HCT116 (cell line): ENCODE measurements around the gene SCN4B. TPM values are rescaled to one million over a fixed set of nuclear protein-coding genes. Genes with fewer than 3 reads are reported as not detected.

Experiments used
- ATAC-seq: fragments of 200-7000 bp; cut with Tn5 transposase; 2 replicates; pipeline ENCODE4 v1.9.1; 2020; ENCODE audit warnings: mild to moderate bottlenecking, moderate library complexity
- BruUV-seq: library from RNA; stranded (reverse); fragments of 400-500 nt; replicated peaks from 2 replicates; lab custom pipeline; 2021; lab: Mats Ljungman, UMichigan
- CTCF ChIA-PET: fragments of 300-600 bp; sonication (Branson Sonifier 250); formaldehyde crosslinking; loops from one replicate; lab custom pipeline; 2021; ENCODE audit warnings: antibody characterized with exemption; lab: Charles Lee
- POLR2A ChIA-PET: fragments of 300-600, 350-600 bp; sonication (Branson Sonifier 250); formaldehyde crosslinking; loops from one replicate; lab custom pipeline; 2021; ENCODE audit warnings: antibody characterized with exemption; lab: Charles Lee
- RAD21 ChIA-PET, 2 experiments: fragments of 300-600 bp; sonication (Branson Sonifier 250); formaldehyde crosslinking; loops; one replicate each; lab custom pipeline; 2023; ENCODE audit warnings: low total read pairs in 2 of 2; ENCODE audit not compliant: uncharacterized antibody in 2 of 2, unreplicated experiment in 2 of 2, low non-redundant PET in 1 of 2; lab: Charles Lee
- DNase-seq: peaks from one replicate; pipeline ENCODE4 v3.0.0-alpha.2; 2010; ENCODE audit warnings: low read depth, low spot score
- H2AFZ ChIP-seq: fragments of 200-600 bp; shearing (Covaris generic), sonication (generic); 2 replicates; pipeline ENCODE4 v1.6.1; 2017; ENCODE audit warnings: low read depth, mixed run types, mixed read lengths, antibody characterized with exemption, low read length; ENCODE audit not compliant: poor library complexity, severe bottlenecking
- H3K27ac ChIP-seq: 2 replicates; pipeline ENCODE4 v1.5.1; 2012; ENCODE audit warnings: low read depth, low read length
- H3K27me3 ChIP-seq: fragments of 200-600 bp; sonication (generic); 2 replicates; pipeline ENCODE4 v1.6.1; 2016; ENCODE audit warnings: mixed run types, low read length, mixed read lengths; ENCODE audit not compliant: insufficient read depth
- H3K36me3 ChIP-seq, 2 experiments: fragments of 200-500 bp in 1 of 2; fragments of 200-600 bp in 1 of 2; sonication (Bioruptor generic) in 1 of 2; sonication (generic) in 1 of 2; 2 replicates each; pipeline versions ENCODE4 v1.5.1 to v1.6.1; 2014 to 2016; ENCODE audit warnings: low read length in 2 of 2, inconsistent platforms in 1 of 2, mixed read lengths in 1 of 2, mixed run types in 1 of 2; ENCODE audit not compliant: insufficient read depth in 2 of 2, control insufficient read depth in 1 of 2
- H3K4me1 ChIP-seq, 2 experiments: fragments of 200-600 bp in 1 of 2; sonication (generic) in 1 of 2; 2 replicates each; pipeline versions ENCODE4 v1.5.1 to v1.6.1; 2012 to 2017; ENCODE audit warnings: low read length in 2 of 2, inconsistent platforms in 1 of 2, mild to moderate bottlenecking in 1 of 2, mixed read lengths in 1 of 2, mixed run types in 1 of 2, moderate library complexity in 1 of 2; ENCODE audit not compliant: insufficient read depth in 2 of 2, control insufficient read depth in 1 of 2
- H3K4me2 ChIP-seq: fragments of 200-600 bp; sonication (generic); 2 replicates; pipeline ENCODE4 v1.6.1; 2017; ENCODE audit warnings: mixed run types, low read length, mixed read lengths
- H3K4me3 ChIP-seq, 2 experiments: fragments of 200-600 bp in 1 of 2; sonication (generic) in 1 of 2; replicated peaks in 1 of 2; 2 replicates each; pipeline ENCODE4 v1.5.1; 2011 to 2016; ENCODE audit warnings: low read length in 2 of 2, control low read depth in 1 of 2, low read depth in 1 of 2, mild to moderate bottlenecking in 1 of 2, mixed read lengths in 1 of 2, mixed run types in 1 of 2
- H3K79me2 ChIP-seq: fragments of 200-600 bp; sonication (generic); 2 replicates; pipeline ENCODE4 v1.6.1; 2017; ENCODE audit warnings: mild to moderate bottlenecking, mixed run types, low read length, moderate library complexity, mixed read lengths; ENCODE audit not compliant: insufficient read depth
- H3K9ac ChIP-seq: fragments of 200-600 bp; sonication (generic); 2 replicates; pipeline ENCODE4 v1.6.1; 2016; ENCODE audit warnings: low read length, mixed read lengths
- H3K9me2 ChIP-seq: fragments of 200-600 bp; sonication (generic), shearing (Covaris generic); 2 replicates; pipeline ENCODE4 v1.6.1; 2017; ENCODE audit warnings: mixed run types, mild to moderate bottlenecking, moderate library complexity; ENCODE audit not compliant: insufficient read depth
- H3K9me3 ChIP-seq, 2 experiments: fragments of 200-500 bp in 1 of 2; fragments of 200-600 bp in 1 of 2; sonication (Bioruptor generic) in 1 of 2; sonication (generic) in 1 of 2; 2 replicates each; pipeline ENCODE4 v1.6.1; 2014 to 2017; ENCODE audit warnings: low read length in 2 of 2, mixed read lengths in 2 of 2, inconsistent platforms in 1 of 2, low read depth in 1 of 2, mild to moderate bottlenecking in 1 of 2, mixed run types in 1 of 2, moderate library complexity in 1 of 2; ENCODE audit not compliant: control insufficient read depth in 1 of 2, insufficient read depth in 1 of 2
- H4K20me1 ChIP-seq: fragments of 200-600 bp; sonication (generic), shearing (Covaris generic); 2 replicates; pipeline ENCODE4 v1.6.1; 2017; ENCODE audit warnings: mixed run types, mild to moderate bottlenecking, moderate library complexity; ENCODE audit not compliant: insufficient read depth
- ATF3 ChIP-seq: IDR thresholded peaks from 2 replicates; pipeline ENCODE4 v1.6.1; 2012
- CEBPB ChIP-seq: IDR thresholded peaks from 2 replicates; pipeline ENCODE4 v1.6.1; 2012; ENCODE audit warnings: low read depth
- CTCF ChIP-seq, 3 experiments: fragments of 200-600 bp in 1 of 3; sonication (generic) in 1 of 3; IDR thresholded peaks in 2 of 3; conservative IDR thresholded peaks in 1 of 3; 2 replicates each; pipeline ENCODE4 v1.5.1; 2012 to 2017; ENCODE audit warnings: low read depth in 2 of 3, low read length in 2 of 3, antibody characterized with exemption in 1 of 3, borderline replicate concordance in 1 of 3, control low read depth in 1 of 3, mild to moderate bottlenecking in 1 of 3, mixed read lengths in 1 of 3, mixed run types in 1 of 3, moderate library complexity in 1 of 3; ENCODE audit not compliant: insufficient read depth in 1 of 3
- EGR1 ChIP-seq: IDR thresholded peaks from 2 replicates; pipeline ENCODE4 v1.6.1; 2012; ENCODE audit warnings: low read depth
- ELF1 ChIP-seq: IDR thresholded peaks from 2 replicates; pipeline ENCODE4 v1.6.1; 2012; ENCODE audit warnings: low read depth, borderline replicate concordance
- EZH2 ChIP-seq: fragments of 200-600 bp; sonication (generic); IDR thresholded peaks from 2 replicates; pipeline ENCODE4 v1.6.1; 2017; ENCODE audit warnings: antibody characterized with exemption, mixed run types
- EZH2phosphoT487 ChIP-seq: fragments of 200-600 bp; IDR thresholded peaks from 2 replicates; pipeline ENCODE4 v1.6.1; 2018; ENCODE audit warnings: antibody characterized with exemption, borderline replicate concordance
- FOSL1 ChIP-seq: IDR thresholded peaks from 2 replicates; pipeline ENCODE4 v1.6.1; 2012; ENCODE audit warnings: low read depth
- JUND ChIP-seq: IDR thresholded peaks from 2 replicates; pipeline ENCODE4 v1.6.1; 2012
- POLR2A ChIP-seq: IDR thresholded peaks from 2 replicates; pipeline ENCODE4 v1.7.0; 2011; ENCODE audit warnings: borderline replicate concordance; ENCODE audit not compliant: insufficient read depth, insufficient read length; ENCODE audit errors: extremely low read depth
- POLR2AphosphoS5 ChIP-seq: IDR thresholded peaks from 2 replicates; pipeline ENCODE4 v1.6.1; 2011; ENCODE audit warnings: mild to moderate bottlenecking, low read depth, low read length, moderate library complexity
- RAD21 ChIP-seq: IDR thresholded peaks from 2 replicates; pipeline ENCODE4 v1.6.1; 2012; ENCODE audit warnings: low read depth, mild to moderate bottlenecking
- REST ChIP-seq: IDR thresholded peaks from 2 replicates; pipeline ENCODE4 v1.6.1; 2012; ENCODE audit warnings: low read depth
- SP1 ChIP-seq: IDR thresholded peaks from 2 replicates; pipeline ENCODE4 v1.6.1; 2012; ENCODE audit warnings: low read depth
- SRF ChIP-seq: IDR thresholded peaks from 2 replicates; pipeline ENCODE4 v1.6.1; 2012; ENCODE audit warnings: low read depth
- TCF7L2 ChIP-seq: IDR thresholded peaks from 2 replicates; pipeline ENCODE4 v1.7.0; 2011; ENCODE audit warnings: borderline replicate concordance, inconsistent platforms; ENCODE audit not compliant: insufficient read depth, insufficient read length; ENCODE audit errors: extremely low read depth
- YY1 ChIP-seq: IDR thresholded peaks from 2 replicates; pipeline ENCODE4 v1.6.1; 2011; ENCODE audit warnings: low read length, low read depth, moderate library complexity, mild to moderate bottlenecking; ENCODE audit not compliant: insufficient replicate concordance; ENCODE audit errors: extremely low read depth
- ZBTB33 ChIP-seq: IDR thresholded peaks from 2 replicates; pipeline ENCODE4 v1.6.1; 2011; ENCODE audit warnings: mild to moderate bottlenecking, low read length, moderate library complexity; ENCODE audit not compliant: insufficient replicate concordance; ENCODE audit errors: extremely low read depth
- ZNF274 ChIP-seq: fragments of 200-500 bp; sonication (Bioruptor generic); IDR thresholded peaks from 2 replicates; pipeline ENCODE4 v1.6.1; 2014; ENCODE audit warnings: mild to moderate bottlenecking, low read depth, low read length, inconsistent platforms
- intact Hi-C: fragments of 100-400 bp; cut with micrococcal nuclease; formaldehyde crosslinking; loops from 2 replicates; pipeline ENCODE4 v1.10.0; 2022
- total RNA-seq: library from RNA; stranded (reverse); gene quantifications from one replicate; pipeline ENCODE4 v1.2.1, GENCODE V29; 2021; ENCODE audit not compliant: unreplicated experiment

SCN4B gene
- total RNA-seq, 1 experiment from 2014 or later: 0.32 TPM

- Histone ChIP-seq H3K9ac (no peak overlapping the region), H3K79me2 (no peaks in the 10 kb centered on the region), H3K27me3 (no peaks in the 10 kb centered on the region), H3K36me3 (no peaks in the 10 kb centered on the region), H4K20me1 (no peaks in the 10 kb centered on the region), H3K4me3 (no peak overlapping the region), H3K9me2 (no peaks in the 10 kb centered on the region), H3K9me3 (no peaks in the 10 kb centered on the region), H3K4me1 (peaks cover 0 to 6% of the 10 kb centered on the region in 2 experiments; a peak in 1 of 4 replicates), H3K27ac (no peak overlapping the region), H3K4me2 (no peak overlapping the region), H2AFZ (no peak overlapping the region)
- no TSS peak for BruUV-seq
- ChIA-PET POLR2A (no interaction called here), RAD21 (no interaction called here), CTCF (no interaction called here)
- DNase-seq (no peak), ATAC-seq (no peak)
- no peak for TF ChIP-seq ELF1
- TF ChIP-seq ZNF274: no peak
- no peak for TF ChIP-seq ATF3
- TF ChIP-seq REST: no peak
- no peak for TF ChIP-seq RAD21
- no peak for TF ChIP-seq TCF7L2
- TF ChIP-seq POLR2AphosphoS5: no peak
- no peak for TF ChIP-seq ZBTB33
- TF ChIP-seq CEBPB: no peak
- no peak for TF ChIP-seq FOSL1
- no peak for TF ChIP-seq EGR1
- no peak for TF ChIP-seq CTCF (IDR thresholded peaks at IDR 0.05 in 2 of 3, conservative IDR thresholded peaks at IDR 0.05 in 1 of 3; ENCODE audit: borderline replicate concordance in 1 of 3, insufficient read depth in 1 of 3, low read depth in 2 of 3, low read length in 2 of 3)
- TF ChIP-seq POLR2A: no peak
- no peak for TF ChIP-seq EZH2
- no peak for TF ChIP-seq JUND
- TF ChIP-seq EZH2phosphoT487: no peak
- no peak for TF ChIP-seq YY1
- TF ChIP-seq SP1: no peak
- no peak for TF ChIP-seq SRF
- intact Hi-C loops: no loop called here
These were observed 24.3 kb downstream of the SCN4B start for GRCh38 chr11:118128310-118128709.
